Articular chondrocyte of knee joint (primary cell): ENCODE results near the gene ABHD1. TPM values are rescaled to one million over a fixed set of nuclear protein-coding genes. Genes with fewer than 3 reads are reported as not detected.

Experiments used
- total RNA-seq: library from RNA; depleted of rRNA; stranded (reverse); fragments of >200 nt; gene quantifications from 2 replicates; pipeline ENCODE4 v1.2.3, GENCODE V29; 2012

ABHD1 gene
- total RNA-seq = 0.22 and 0.26 TPM in 2 replicates

GRCh38 chr2:27123302-27124150 lies at the start of gene ABHD1:
ABHD1 (plus strand) TSS chr2:27123815; CDS start chr2:27123949, 134 bp downstream.

GRCh38 chr2:27078267-27079194 lies 45.1 kb upstream of the ABHD1 start, which contains the start of gene EMILIN1:
EMILIN1 (plus strand) TSS chr2:27078615; CDS start chr2:27079066, 451 bp downstream.

DNA sequence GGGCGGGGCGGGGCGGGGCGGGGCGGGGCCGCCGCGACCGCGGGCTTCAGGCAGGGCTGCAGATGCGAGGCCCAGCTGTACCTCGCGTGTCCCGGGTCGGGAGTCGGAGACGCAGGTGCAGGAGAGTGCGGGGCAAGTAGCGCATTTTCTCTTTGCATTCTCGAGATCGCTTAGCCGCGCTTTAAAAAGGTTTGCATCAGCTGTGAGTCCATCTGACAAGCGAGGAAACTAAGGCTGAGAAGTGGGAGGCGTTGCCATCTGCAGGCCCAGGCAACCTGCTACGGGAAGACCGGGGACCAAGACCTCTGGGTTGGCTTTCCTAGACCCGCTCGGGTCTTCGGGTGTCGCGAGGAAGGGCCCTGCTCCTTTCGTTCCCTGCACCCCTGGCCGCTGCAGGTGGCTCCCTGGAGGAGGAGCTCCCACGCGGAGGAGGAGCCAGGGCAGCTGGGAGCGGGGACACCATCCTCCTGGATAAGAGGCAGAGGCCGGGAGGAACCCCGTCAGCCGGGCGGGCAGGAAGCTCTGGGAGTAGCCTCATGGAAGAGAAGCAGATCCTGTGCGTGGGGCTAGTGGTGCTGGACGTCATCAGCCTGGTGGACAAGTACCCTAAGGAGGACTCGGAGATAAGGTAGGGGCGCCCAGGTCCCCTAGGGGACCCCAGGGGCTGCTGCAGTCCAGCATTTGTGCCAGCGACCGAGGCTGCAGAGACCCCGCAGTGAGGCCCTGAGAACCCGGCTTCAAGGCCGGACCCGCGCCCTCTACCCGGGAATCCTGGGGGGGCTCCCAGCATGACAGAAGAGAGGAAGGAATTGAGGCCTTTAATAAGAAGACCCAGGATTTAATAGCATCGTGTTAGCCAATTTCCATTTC lies 36.7 kb upstream of the ABHD1 start, which contains the start of gene KHK:
TSS of gene KHK (plus strand) at position 49 of the 870 bp plus-strand sequence. CDS start at position 537, 488 bp downstream.

GRCh38 chr2:27118525-27119329 lies 4.9 kb upstream of the ABHD1 start, which contains the start of gene CGREF1:
CGREF1 (minus strand) TSS chr2:27119128; CDS start chr2:27104366, 14,762 bp downstream.

DNA sequence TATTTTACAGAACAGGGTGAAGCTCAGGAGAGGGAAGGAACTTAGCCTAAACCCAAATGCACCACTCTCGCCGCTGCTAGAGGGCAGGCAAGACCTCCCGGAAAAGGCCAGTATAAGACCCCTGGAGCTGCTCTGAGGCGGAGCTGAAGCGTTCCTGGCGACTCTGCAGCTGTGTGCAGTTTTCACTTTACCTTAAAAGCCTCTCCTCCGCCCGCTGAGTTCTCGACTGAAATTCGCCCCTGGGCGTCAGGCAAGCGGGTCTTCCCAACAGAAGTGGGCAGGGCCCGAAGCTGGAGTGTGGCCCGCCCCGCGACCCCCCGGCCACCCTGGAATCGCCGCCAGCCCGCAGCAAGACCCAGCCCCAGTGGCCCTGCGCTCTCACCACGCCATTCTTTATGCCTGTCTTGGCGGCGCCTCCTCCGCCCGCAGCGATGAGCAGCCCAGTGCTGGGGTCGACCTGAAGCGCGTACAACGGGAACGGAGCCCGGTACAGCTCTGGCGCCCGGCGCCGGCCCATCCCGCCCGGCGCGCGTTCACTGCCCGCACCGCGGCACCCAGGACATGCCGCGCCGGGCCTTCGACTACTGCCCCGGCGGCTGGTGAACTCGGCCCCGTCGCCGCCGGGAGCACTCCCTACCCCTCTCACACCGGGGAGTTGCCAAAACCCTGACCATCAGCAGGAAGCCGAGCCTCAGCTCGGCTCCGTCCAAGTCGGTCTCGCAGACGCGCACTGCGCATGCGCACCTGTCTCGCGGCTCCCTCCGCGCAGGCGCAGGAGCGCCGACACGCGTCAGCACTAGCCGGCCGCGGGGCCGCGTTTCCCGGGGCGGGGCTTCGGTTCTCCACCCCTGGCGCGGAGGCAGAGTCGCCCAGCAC lies 10.5 kb downstream of the ABHD1 start, which contains the start of gene PREB:
TSS of gene PREB (minus strand) at position 732 of the 876 bp plus-strand sequence. CDS start at position 517, 215 bp downstream.

GRCh38 chr2:27139310-27139709 lies 15.7 kb downstream of the ABHD1 start, which contains the start of gene PRR30:
PRR30 (minus strand) TSS chr2:27139410; CDS start chr2:27138329, 1,081 bp downstream.

DNA sequence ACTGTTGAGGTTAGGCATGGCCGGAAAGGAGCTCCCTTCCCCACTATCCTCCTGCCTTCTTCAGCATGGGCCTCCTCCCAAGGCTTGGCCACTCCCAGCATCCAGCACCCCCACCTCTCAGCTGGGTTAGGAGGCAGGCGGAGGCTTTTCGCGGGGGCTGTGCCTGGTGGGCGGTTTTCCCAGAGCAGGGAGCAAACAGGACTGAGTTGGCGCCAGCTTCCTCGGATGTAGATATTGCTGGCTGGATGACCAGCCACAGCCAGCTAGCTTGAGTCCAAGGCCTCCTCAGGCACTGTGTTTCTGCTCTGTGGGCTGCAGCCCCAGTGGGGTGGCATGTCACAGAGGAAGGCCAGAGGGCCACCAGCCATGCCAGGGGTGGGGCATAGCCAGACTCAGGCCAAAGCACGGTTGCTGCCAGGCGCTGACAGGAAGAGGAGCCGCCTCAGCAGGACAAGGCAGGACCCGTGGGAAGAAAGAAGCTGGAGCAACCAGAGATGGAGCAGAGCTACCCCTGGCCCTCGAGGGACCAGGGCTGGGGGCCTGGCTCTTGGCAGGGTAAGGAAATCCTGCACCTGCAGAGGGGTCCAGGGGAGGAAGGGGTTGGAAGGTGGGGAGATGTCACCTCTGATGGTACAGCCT lies 25.3 kb downstream of the ABHD1 start, which contains the start of gene TCF23:
TSS of gene TCF23 (plus strand) at position 204 of the 639 bp plus-strand sequence. CDS start at position 334, 130 bp downstream.

Other genes starting within 250 kb of the ABHD1 start
- 4.4 and 5.8 TPM in 2 replicates for gene MAPRE3, start 153.2 kb upstream of the ABHD1 start, total RNA-seq
- 68.0 and 68.5 TPM in 2 replicates for gene TMEM214, start 90.8 kb upstream of the ABHD1 start, total RNA-seq
- 21.8 and 23.3 TPM in 2 replicates for gene AGBL5, start 72.1 kb upstream of the ABHD1 start, total RNA-seq
- gene OST4, start 52.2 kb upstream of the ABHD1 start, total RNA-seq = 201 and 215 TPM in 2 replicates
- 113 and 123 TPM in 2 replicates for gene EMILIN1, start 45.2 kb upstream of the ABHD1 start, total RNA-seq
- 0.26 and 0.65 TPM in 2 replicates for gene KHK, start 37.0 kb upstream of the ABHD1 start, total RNA-seq
- gene CGREF1, start 4.7 kb upstream of the ABHD1 start, total RNA-seq = 6.9 and 15.8 TPM in 2 replicates
- 29.9 and 40.6 TPM in 2 replicates for gene PREB, start 10.8 kb downstream of the ABHD1 start, total RNA-seq
- gene PRR30, start 15.6 kb downstream of the ABHD1 start, total RNA-seq = not detected in 2 replicates
- under 0.01 TPM in 2 replicates for gene TCF23, start 25.2 kb downstream of the ABHD1 start, total RNA-seq
- gene ATRAID, start 88.2 kb downstream of the ABHD1 start, total RNA-seq = 200 and 246 TPM in 2 replicates
- 14.6 and 15.4 TPM in 2 replicates for gene SLC5A6, start 88.5 kb downstream of the ABHD1 start, total RNA-seq
- 19.1 and 28.1 TPM in 2 replicates for gene CAD, start 93.6 kb downstream of the ABHD1 start, total RNA-seq
- under 0.01 TPM in 1 of 2 replicates, not detected in the other for gene SLC30A3, start 139.2 kb downstream of the ABHD1 start, total RNA-seq
- not detected in 2 replicates for gene DNAJC5G, start 151.6 kb downstream of the ABHD1 start, total RNA-seq
- gene TRIM54, start 158.6 kb downstream of the ABHD1 start, total RNA-seq = not detected in 2 replicates
- 0.39 and 1.4 TPM in 2 replicates for gene UCN, start 184.6 kb downstream of the ABHD1 start, total RNA-seq
- gene MPV17, start 199.3 kb downstream of the ABHD1 start, total RNA-seq = 95.4 and 108 TPM in 2 replicates
- 25.7 and 31.5 TPM in 2 replicates for gene GTF3C2, start 232.9 kb downstream of the ABHD1 start, total RNA-seq
- 26.1 and 27.3 TPM in 2 replicates for gene EIF2B4, start 246.5 kb downstream of the ABHD1 start, total RNA-seq
- gene SNX17, start 246.8 kb downstream of the ABHD1 start, total RNA-seq = 127 and 145 TPM in 2 replicates